GM19438 (cell line): ENCODE measurements around the gene PDE6D.

Source experiments
- ATAC-seq: cut with Tn5 transposase; IDR thresholded peaks from one replicate; pipeline ENCODE4 v1.9.1; 2021; ENCODE audit warnings: low read depth; ENCODE audit not compliant: unreplicated experiment

Gene PDE6D

DNA sequence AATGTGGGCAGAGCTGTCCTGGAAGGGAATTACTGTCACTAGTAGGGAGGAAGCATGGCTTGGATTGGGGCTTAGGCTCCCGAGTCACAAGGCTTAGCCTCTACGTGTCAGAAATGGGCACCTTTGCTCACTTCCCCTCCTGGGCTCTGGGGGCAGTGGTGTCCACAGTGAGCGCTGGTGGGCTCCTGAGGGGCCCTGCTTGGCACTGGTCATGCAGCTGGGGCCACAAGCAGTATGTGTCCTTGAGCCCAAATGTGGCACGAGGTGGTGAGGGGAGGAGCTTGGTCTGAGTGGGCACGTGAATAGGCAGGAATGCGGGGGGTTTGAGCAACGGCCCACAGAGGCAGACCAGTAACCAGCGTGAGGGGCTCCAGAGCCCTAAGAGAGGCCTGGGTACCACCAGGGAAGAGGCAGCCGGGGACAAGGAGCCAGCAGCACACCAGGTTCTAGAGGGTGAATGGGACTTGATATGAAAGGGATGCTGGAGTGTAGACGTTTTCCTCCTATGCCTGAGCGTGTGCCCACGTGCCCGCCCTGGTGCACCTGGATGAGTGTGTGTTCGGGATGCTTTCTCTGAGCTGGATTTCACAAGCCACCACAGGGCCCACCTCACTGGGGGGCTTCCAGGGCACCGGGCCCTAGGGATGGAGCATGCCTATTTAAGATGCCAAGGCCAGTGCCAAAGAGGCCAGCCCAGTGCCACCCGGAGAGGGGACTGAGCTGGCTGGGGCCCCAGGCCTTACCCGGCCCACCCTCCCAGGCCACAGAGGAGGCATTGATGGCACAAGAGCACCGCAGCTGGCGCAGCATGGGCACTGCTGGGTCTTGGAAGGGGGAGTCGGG, 95.5 kb downstream of the PDE6D start:
- no peak for ATAC-seq

DNA sequence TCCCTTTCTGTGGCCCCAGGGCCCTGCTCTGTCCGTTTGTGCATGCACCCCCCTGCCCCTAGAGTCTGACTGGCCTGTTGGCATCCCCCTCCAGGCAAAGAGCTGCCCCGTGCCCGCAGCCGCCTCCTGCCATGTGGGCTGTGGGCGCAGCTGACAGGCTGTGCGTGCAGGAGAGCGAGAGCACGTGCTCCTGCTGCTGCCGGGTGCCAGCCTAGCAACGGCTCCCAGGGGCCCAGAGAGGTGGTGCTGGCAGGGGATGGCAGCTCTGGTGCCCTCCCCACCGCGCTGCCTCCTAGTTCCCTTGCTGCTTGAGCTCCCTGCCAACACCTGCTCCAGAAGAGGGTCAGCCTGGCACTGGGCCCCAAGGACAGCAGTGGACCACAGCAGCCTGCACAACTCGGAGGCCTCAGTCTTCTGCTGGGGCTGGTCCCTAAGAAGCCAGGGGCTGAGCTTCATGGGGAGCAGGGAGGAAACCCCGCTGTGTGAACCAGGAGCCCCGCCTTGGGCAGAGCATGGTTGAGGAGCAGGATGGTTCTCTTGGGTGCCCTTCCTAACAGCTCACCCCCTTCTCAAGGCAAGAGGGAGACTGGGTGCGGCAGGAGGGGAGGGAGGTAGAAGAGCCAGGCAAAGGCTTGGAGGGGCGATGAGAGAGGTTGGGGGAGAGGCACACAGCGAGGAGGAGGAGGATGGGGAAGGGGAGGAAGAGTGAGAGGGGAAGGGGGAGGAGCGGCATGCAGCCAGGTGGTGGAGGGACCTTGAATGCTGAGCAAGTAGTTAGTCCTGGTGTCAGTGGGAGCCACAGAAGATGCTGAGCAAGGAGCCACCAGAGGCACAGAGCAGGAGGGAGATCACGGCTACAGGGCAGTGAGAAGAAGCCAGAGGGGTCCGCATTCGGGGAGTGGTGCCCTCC, 96.5 kb downstream of the PDE6D start:
- no peak for ATAC-seq

DNA sequence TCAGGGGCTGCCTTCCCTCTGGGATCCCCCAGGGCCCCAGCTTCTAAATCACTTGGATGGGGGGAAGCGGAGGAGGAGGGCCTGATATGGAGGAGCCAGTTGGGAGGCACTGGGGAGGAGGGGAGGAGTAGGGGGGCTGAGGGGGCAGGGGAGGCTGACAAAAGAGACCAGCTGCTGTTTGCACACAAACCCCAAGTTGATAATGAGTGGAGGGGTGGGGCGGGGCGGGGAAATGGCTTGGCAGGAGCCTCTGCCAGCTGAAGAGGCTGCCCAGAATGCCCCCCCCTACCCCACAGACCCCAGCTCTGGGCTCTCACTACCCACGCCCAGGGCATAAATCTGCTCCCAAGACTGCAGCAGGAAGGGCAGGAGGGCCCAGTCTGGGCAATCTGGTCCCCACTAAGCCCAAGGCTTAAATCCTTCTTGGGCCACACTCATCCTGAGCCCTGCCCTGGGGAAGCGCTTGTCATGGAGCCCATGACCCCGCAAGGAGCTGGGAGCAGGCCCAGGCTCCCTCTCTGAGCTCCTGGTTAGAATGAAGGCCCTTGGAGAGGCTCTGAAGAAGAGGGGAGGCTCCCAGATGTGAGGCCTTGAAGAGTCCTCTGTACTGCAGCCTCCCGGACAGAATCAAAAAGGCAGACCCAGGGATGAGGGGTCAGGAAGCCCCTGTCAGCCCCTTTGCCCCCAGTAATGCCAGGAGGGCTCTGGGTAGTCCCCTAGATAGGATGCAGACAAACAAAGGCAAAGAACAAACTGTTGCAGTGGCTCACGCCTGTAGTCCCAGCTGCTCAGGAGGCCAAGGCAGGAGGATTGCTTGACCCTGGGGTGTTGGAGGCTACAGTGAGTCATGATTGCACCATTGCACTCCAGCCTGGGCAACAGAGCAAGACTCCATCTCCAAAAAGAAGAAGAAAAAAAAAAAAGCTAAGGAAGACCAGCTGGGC, 97.5 kb downstream of the PDE6D start:
- no peak for ATAC-seq

DNA sequence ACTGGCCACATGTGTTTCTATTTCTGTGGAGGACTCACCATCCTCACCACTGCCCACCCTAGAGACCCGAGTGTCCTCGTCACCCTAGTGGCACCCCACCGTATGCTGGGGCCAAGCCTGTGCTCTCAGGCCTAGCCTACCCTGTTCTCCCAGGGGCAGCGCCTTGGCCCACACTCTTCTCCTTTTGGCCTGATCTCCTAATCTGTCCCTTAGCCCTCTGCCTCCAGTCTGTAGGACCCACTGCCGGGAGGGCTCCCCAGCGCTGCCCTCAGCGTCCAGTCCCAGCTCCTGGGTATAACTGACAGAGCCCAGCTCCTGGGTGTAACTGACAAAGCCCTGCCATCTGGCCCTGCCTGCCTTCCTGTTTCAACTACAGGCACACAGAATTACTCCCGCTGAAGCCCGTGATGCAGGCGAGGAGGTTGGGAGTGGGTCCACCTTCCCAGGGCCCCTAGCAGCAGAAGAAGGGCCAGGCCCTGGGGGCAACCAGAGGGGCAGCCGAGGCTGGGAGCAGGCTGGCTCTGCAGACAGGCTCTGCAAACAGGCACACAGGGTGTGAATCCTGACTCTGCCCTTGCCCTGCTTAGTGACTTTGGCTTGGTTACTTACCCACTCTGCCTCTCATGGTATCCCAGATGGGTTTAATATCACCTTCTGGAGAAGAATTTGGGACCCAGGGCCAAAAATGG, 98.3 kb downstream of the PDE6D start:
- ATAC-seq: no peak
